HG02840 (cell line): ENCODE results near the gene ARNT2.

ENCODE experiments used
- ATAC-seq: cut with Tn5 transposase; IDR thresholded peaks from one replicate; pipeline ENCODE4 v1.9.1; 2021; ENCODE audit warnings: mild to moderate bottlenecking, moderate library complexity, moderate number of reproducible peaks; ENCODE audit not compliant: unreplicated experiment, low FRiP score

Gene ARNT2

GRCh38 chr15:80485370-80486164 is 81.4 kb downstream of the ARNT2 start:
- ATAC-seq = no peak

- ATAC-seq = no peak
Observed at GRCh38 chr15:80487839-80488390, 83.7 kb downstream of the ARNT2 start.

- no peak for ATAC-seq
Observed at GRCh38 chr15:80489030-80489594, 84.9 kb downstream of the ARNT2 start.

GRCh38 chr15:80490431-80490990 is 86.3 kb downstream of the ARNT2 start:
- ATAC-seq = no peak

GRCh38 chr15:80491163-80491847 is 87.1 kb downstream of the ARNT2 start:
- ATAC-seq = no peak

GRCh38 chr15:80492409-80492808 is 88.2 kb downstream of the ARNT2 start:
- ATAC-seq = no peak

- no peak for ATAC-seq
Observed at GRCh38 chr15:80492874-80493273, 88.7 kb downstream of the ARNT2 start.

- ATAC-seq = no peak
Observed at GRCh38 chr15:80494351-80494751, 90.2 kb downstream of the ARNT2 start.

GRCh38 chr15:80494756-80495155 is 90.6 kb downstream of the ARNT2 start:
- no peak for ATAC-seq

GRCh38 chr15:80495401-80495942 is 91.3 kb downstream of the ARNT2 start:
- ATAC-seq = no peak

GRCh38 chr15:80496096-80496495 is 91.9 kb downstream of the ARNT2 start:
- ATAC-seq = no peak

GRCh38 chr15:80497221-80497620 is 93.0 kb downstream of the ARNT2 start:
- ATAC-seq = no peak

GRCh38 chr15:80498652-80499051 is 94.5 kb downstream of the ARNT2 start:
- ATAC-seq = no peak

- ATAC-seq = no peak
Observed at GRCh38 chr15:80500021-80500420, 95.8 kb downstream of the ARNT2 start.

- ATAC-seq = no peak
Observed at GRCh38 chr15:80501476-80501875, 97.3 kb downstream of the ARNT2 start.

GRCh38 chr15:80502782-80503181 is 98.6 kb downstream of the ARNT2 start:
- no peak for ATAC-seq

GRCh38 chr15:80503319-80503952 is 99.3 kb downstream of the ARNT2 start:
- ATAC-seq = no peak

GRCh38 chr15:80504931-80505330 is 100.7 kb downstream of the ARNT2 start:
- no peak for ATAC-seq

GRCh38 chr15:80506286-80506893 is 102.2 kb downstream of the ARNT2 start:
- no peak for ATAC-seq

GRCh38 chr15:80507131-80507530 is 102.9 kb downstream of the ARNT2 start:
- no peak for ATAC-seq
